Measurements from ENCODE around the gene CYSTM1.

The CYSTM1 gene

DNA sequence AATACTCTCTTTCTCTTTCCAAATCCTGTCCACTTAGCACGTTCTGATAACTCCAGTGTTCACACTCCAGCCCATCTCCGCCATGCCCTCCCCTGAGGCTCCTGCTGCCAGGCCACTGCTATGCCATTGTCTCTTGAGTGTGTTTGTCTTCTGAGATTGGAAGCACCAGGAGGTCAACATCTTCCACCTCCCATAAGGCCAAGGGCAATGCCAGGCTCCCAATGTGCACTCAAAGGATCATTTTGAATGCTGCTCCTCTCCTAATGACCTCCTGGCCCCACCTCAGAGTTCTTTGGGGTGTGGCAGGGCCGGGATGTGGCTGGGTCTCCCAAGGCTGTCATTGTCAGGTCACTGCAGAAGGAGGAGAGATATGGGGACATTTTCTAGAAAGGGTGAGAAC lies 29.7 kb upstream of the CYSTM1 start:
- Histone ChIP-seq H3K9me3 (ENCODE audit: control insufficient read depth, insufficient read depth, low read length) (no peaks in the 10 kb centered on the region), H3K9me2 (replicated peaks; ENCODE audit: control insufficient read depth, low read length) (no peaks in the 10 kb centered on the region), H3K27me3 (ENCODE audit: control insufficient read depth, low read length) (peaks cover 28% of the 10 kb centered on the region), H3K4me2 (ENCODE audit: low read length) (no peak overlapping the region), H3F3A (ENCODE audit: control insufficient read depth, insufficient read depth) (no peaks in the 10 kb centered on the region), H3K4me3 (ENCODE audit: low read length) (no peak overlapping the region), H3K79me2 (ENCODE audit: control insufficient read depth, low read length) (no peaks in the 10 kb centered on the region), H3K4me1 (ENCODE audit: control insufficient read depth, low read length) (peaks cover 8% of the 10 kb centered on the region; the same call in 1 of the 2 replicates), H3K36me3 (ENCODE audit: control insufficient read depth, low read length) (no peaks in the 10 kb centered on the region), H3K27ac (ENCODE audit: low read depth, low read length) (no peak overlapping the region), H4K20me1 (ENCODE audit: control insufficient read depth, insufficient read depth, low read depth, low read length) (peaks cover 19% of the 10 kb centered on the region; the same call in 1 of the 2 replicates)
- TF ChIP-seq EZH2phosphoT487 (IDR thresholded peaks at IDR 0.05; ENCODE audit: borderline replicate concordance, low read length) = no peak
- TF ChIP-seq, protein P1, sequence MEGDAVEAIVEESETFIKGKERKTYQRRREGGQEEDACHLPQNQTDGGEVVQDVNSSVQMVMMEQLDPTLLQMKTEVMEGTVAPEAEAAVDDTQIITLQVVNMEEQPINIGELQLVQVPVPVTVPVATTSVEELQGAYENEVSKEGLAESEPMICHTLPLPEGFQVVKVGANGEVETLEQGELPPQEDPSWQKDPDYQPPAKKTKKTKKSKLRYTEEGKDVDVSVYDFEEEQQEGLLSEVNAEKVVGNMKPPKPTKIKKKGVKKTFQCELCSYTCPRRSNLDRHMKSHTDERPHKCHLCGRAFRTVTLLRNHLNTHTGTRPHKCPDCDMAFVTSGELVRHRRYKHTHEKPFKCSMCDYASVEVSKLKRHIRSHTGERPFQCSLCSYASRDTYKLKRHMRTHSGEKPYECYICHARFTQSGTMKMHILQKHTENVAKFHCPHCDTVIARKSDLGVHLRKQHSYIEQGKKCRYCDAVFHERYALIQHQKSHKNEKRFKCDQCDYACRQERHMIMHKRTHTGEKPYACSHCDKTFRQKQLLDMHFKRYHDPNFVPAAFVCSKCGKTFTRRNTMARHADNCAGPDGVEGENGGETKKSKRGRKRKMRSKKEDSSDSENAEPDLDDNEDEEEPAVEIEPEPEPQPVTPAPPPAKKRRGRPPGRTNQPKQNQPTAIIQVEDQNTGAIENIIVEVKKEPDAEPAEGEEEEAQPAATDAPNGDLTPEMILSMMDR (IDR thresholded peaks at IDR 0.05; ENCODE audit: low read depth, low read length, poor library complexity, severe bottlenecking) = no peak

DNA sequence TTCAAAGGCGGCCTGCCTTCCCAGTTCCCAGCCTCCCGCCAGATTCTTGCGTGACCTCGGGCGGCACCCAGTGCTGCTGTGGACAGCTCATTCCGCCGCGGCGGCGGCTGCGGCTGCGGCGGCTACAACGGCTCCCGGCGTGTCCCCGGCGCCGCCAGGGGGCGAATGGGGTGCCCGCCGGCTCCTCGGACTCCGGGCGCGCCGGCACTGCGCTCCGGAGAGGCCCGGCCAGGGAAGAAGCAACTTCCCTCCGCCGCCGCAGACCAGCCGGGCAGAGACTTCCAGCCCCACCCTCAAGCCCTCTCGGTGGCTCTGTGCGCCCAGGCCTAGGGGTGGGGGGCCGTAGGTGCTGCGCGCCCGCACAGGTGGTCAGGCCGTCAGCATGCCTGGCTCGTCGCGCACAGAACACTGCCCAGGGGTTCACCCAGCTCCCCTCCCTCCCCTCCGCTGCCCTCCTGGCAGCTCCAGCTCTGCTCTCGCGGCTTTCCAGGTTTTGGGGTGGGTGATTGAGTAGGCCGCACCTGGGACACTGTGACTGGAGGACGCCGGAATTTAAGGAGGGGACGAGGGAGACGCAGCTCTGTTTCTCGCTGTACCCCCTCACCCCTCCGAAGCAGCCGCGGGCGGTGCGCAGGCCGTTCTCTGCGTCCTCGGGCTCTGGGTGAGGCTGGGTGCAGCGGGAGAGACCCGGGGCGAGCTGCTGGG lies 29.0 kb upstream of the CYSTM1 start:
- H4K20me1 ChIP-seq (ENCODE audit: control insufficient read depth, insufficient read depth, low read depth, low read length) = peaks cover 19% of the 10 kb centered on the region; the same call in 1 of the 2 replicates
- peaks cover 28% of the 10 kb centered on the region for H3K27me3 ChIP-seq (ENCODE audit: control insufficient read depth, low read length)
- H3K4me3 ChIP-seq (ENCODE audit: low read length) = no peak overlapping the region
- H3K9me2 ChIP-seq (replicated peaks; ENCODE audit: control insufficient read depth, low read length) = no peaks in the 10 kb centered on the region
- H3K9me3 ChIP-seq (ENCODE audit: control insufficient read depth, insufficient read depth, low read length) = no peaks in the 10 kb centered on the region
- H3K27ac ChIP-seq (ENCODE audit: low read depth, low read length) = no peak overlapping the region
- H3F3A ChIP-seq (ENCODE audit: control insufficient read depth, insufficient read depth) = no peaks in the 10 kb centered on the region
- H3K79me2 ChIP-seq (ENCODE audit: control insufficient read depth, low read length) = no peaks in the 10 kb centered on the region
- no peaks in the 10 kb centered on the region for H3K36me3 ChIP-seq (ENCODE audit: control insufficient read depth, low read length)
- TF ChIP-seq, protein P1 (IDR thresholded peaks at IDR 0.05; ENCODE audit: low read depth, low read length, poor library complexity, severe bottlenecking) = peak; percentile 39
- TF ChIP-seq EZH2phosphoT487 (IDR thresholded peaks at IDR 0.05; ENCODE audit: borderline replicate concordance, low read length) = peak; percentile 63; the same call in 1 of the 2 replicates
- peak overlapping the region; percentile 18; the same call in 1 of the 2 replicates for H3K4me2 ChIP-seq (ENCODE audit: low read length)
- peaks cover 4% of the 10 kb centered on the region; the same call in 1 of the 2 replicates for H3K4me1 ChIP-seq (ENCODE audit: control insufficient read depth, low read length)

GRCh38 chr5:140146523-140146842 lies 28.5 kb upstream of the CYSTM1 start:
- Histone ChIP-seq H3K4me1 (ENCODE audit: control insufficient read depth, low read length) (peaks cover 4% of the 10 kb centered on the region; the same call in 1 of the 2 replicates), H3F3A (ENCODE audit: control insufficient read depth, insufficient read depth) (no peaks in the 10 kb centered on the region), H4K20me1 (ENCODE audit: control insufficient read depth, insufficient read depth, low read depth, low read length) (peaks cover 19% of the 10 kb centered on the region; the same call in 1 of the 2 replicates), H3K9me3 (ENCODE audit: control insufficient read depth, insufficient read depth, low read length) (no peaks in the 10 kb centered on the region), H3K4me2 (ENCODE audit: low read length) (no peak overlapping the region), H3K9me2 (replicated peaks; ENCODE audit: control insufficient read depth, low read length) (no peaks in the 10 kb centered on the region), H3K27me3 (ENCODE audit: control insufficient read depth, low read length) (peaks cover 28% of the 10 kb centered on the region), H3K36me3 (ENCODE audit: control insufficient read depth, low read length) (no peaks in the 10 kb centered on the region), H3K79me2 (ENCODE audit: control insufficient read depth, low read length) (no peaks in the 10 kb centered on the region), H3K27ac (ENCODE audit: low read depth, low read length) (no peak overlapping the region), H3K4me3 (ENCODE audit: low read length) (no peak overlapping the region)
- TF ChIP-seq EZH2phosphoT487 (IDR thresholded peaks at IDR 0.05; ENCODE audit: borderline replicate concordance, low read length) = no peak
- TF ChIP-seq, protein P1 (IDR thresholded peaks at IDR 0.05; ENCODE audit: low read depth, low read length, poor library complexity, severe bottlenecking) = no peak

Measured in DOHH2 (cell line).